Sigmoid colon (tissue), 4 donors: ENCODE results near the gene CCDC170.

Experiments used
- CTCF ChIP-seq, 4 experiments: fragments of 450-650 bp in 3 of 4; fragments of 200-600 bp in 1 of 4; IDR thresholded peaks; one replicate each; pipeline ENCODE4 v1.5.1; 2016 to 2019; ENCODE audit warnings: antibody characterized with exemption in 4 of 4, mild to moderate bottlenecking in 3 of 4, moderate library complexity in 2 of 4
- EP300 ChIP-seq, 4 donors: sonication (generic); formaldehyde crosslinking; IDR thresholded peaks; one replicate each; pipeline ENCODE4 v1.6.1; 2017; ENCODE audit warnings: antibody characterized with exemption in 4 of 4
- POLR2A ChIP-seq, 2 donors: fragments of 450-650 bp; IDR thresholded peaks; one replicate each; pipeline ENCODE4 v1.6.1; 2016; ENCODE audit warnings: antibody characterized with exemption in 2 of 2, mild to moderate bottlenecking in 2 of 2, moderate library complexity in 2 of 2
- POLR2AphosphoS5 ChIP-seq, 4 donors: sonication (generic); formaldehyde crosslinking; IDR thresholded peaks; one replicate each; pipeline ENCODE4 v1.6.1; 2017; ENCODE audit warnings: antibody characterized with exemption in 4 of 4

DNA sequence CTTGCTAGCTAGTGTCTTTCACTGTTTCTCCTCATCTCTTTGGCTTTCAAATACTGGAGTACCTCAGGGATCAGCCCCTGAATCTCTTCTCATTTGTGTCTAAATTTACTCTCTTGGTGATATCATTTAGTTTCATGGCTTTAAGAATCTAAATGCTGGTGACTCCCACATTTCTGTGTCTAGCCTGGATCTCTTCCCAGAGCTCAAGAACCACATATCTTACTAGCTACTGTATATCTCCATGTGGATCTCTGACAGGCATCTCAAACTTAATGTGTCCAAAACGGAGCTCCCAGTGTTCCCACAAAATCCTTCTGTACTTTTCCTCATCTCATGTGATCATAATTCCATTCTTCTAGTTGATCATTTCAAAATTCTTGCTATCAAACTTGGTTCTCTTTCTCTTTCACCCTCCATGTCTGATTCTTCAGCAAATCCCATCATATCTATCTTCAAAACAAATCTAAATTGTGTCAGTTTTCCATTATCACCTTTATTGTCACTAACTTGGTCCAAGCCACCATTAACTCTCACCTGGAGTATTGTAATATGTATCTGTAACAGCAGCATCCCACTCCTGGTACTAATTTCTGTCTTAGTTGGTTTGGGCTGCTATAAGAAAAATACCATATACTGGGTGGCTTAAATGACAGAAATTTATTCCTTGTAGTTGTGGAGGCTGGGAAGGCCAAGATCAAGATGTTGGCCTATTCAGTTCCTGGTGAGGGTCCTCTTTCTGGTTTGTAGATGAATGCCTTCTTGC, 45.9 kb downstream of the CCDC170 start:
- TF ChIP-seq CTCF (IDR thresholded peaks at IDR 0.05) (no peak), POLR2A (IDR thresholded peaks at IDR 0.05) (no peak), POLR2AphosphoS5 (IDR thresholded peaks at IDR 0.05) (no peak), EP300 (IDR thresholded peaks at IDR 0.05) (no peak)
